GM19043 (cell line): ENCODE measurements around the gene KAT2B.
"Not testable (repeated sequence)": the region's sequence is repeated elsewhere in the genome, so short reads cannot be mapped to it uniquely, and the experiment has no call there.

Experiments
- ATAC-seq: cut with Tn5 transposase; IDR thresholded peaks from one replicate; pipeline ENCODE4 v1.9.1; 2021; ENCODE audit warnings: low read depth; ENCODE audit not compliant: unreplicated experiment

KAT2B gene

GRCh38 chr3:20039765-20040547, at the start of gene KAT2B:
Gene KAT2B (plus strand): TSS chr3:20040446. CDS start chr3:20040478, 32 bp downstream.
- ATAC-seq = peak; percentile 40

- no peak for ATAC-seq
Measured at GRCh38 chr3:19994796-19995195, 45.5 kb upstream of the KAT2B start.

GRCh38 chr3:19997502-19997901, 42.7 kb upstream of the KAT2B start:
- ATAC-seq = no peak

- no peak for ATAC-seq
Measured at GRCh38 chr3:20001932-20002331, 38.3 kb upstream of the KAT2B start.

- ATAC-seq = no peak
Measured at GRCh38 chr3:20007960-20008359, 32.3 kb upstream of the KAT2B start.

- ATAC-seq = no peak
Measured at GRCh38 chr3:20008646-20009045, 31.6 kb upstream of the KAT2B start.

- ATAC-seq = no peak
Measured at GRCh38 chr3:20012164-20012563, 28.1 kb upstream of the KAT2B start, which contains the start of gene PP2D1. Gene PP2D1 (minus strand): TSS chr3:20012264. CDS start chr3:20012072, 192 bp downstream.

GRCh38 chr3:20013396-20013795, 26.9 kb upstream of the KAT2B start:
- ATAC-seq = no peak

GRCh38 chr3:20015525-20015924, 24.7 kb upstream of the KAT2B start:
- ATAC-seq = no peak

GRCh38 chr3:20016076-20016475, 24.2 kb upstream of the KAT2B start:
- not testable (repeated sequence) for ATAC-seq

GRCh38 chr3:20022954-20023622, 17.2 kb upstream of the KAT2B start:
- ATAC-seq = no peak

GRCh38 chr3:20023623-20024405, 16.4 kb upstream of the KAT2B start:
- no peak for ATAC-seq

GRCh38 chr3:20027136-20027535, 13.1 kb upstream of the KAT2B start:
- ATAC-seq = no peak

- ATAC-seq = no peak
Measured at GRCh38 chr3:20028905-20029331, 11.3 kb upstream of the KAT2B start.

GRCh38 chr3:20031939-20032338, 8.3 kb upstream of the KAT2B start:
- ATAC-seq = not testable (repeated sequence)

- no peak for ATAC-seq
Measured at GRCh38 chr3:20035019-20035418, 5.2 kb upstream of the KAT2B start.

- no peak for ATAC-seq
Measured at GRCh38 chr3:20037255-20037996, 2.8 kb upstream of the KAT2B start.

GRCh38 chr3:20038699-20039465, 1.4 kb upstream of the KAT2B start:
- no peak for ATAC-seq

- no peak for ATAC-seq
Measured at GRCh38 chr3:20039466-20039764, 831 bp upstream of the KAT2B start.
